Measurements from ENCODE around the gene INPP5D. TPM values are rescaled to one million over a fixed set of nuclear protein-coding genes. Genes with fewer than 3 reads are reported as not detected.

Gene INPP5D
- 10 to 100 TPM; 26.6 to 40.6 (median 27.0) TPM for total RNA-seq

DNA sequence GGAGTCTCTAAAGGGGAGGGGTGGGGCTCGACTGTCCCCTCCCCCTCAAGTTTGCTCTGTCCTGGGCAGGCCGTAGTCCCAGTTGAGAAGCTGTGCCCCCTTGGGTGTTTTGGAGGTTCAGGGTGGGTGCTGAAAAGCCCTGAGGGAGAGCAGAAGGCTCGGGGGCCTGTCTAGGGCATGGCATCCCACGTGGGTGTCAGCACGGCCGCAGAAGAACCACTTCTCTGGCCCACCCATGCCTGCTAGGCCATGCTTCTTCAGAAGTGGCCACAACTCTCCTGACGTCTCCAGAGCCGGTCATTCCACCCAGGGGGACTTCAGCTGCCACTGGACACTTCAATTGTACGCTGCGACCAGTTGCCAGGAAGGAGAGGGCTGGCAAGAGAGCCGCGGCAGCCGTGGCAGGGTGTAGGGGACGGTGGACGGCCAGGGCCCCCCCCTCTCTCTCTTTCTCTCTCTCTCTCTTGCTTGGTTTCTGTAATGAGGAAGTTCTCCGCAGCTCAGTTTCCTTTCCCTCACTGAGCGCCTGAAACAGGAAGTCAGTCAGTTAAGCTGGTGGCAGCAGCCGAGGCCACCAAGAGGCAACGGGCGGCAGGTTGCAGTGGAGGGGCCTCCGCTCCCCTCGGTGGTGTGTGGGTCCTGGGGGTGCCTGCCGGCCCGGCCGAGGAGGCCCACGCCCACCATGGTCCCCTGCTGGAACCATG lies at the start of gene INPP5D:
Gene INPP5D, plus strand, starts transcription at position 546 of the 704 bp plus-strand sequence. Its CDS starts 137 bp downstream, at position 683.
- no peak for TF ChIP-seq CTCF (IDR thresholded peaks at IDR 0.05; ENCODE audit: low read depth)

DNA sequence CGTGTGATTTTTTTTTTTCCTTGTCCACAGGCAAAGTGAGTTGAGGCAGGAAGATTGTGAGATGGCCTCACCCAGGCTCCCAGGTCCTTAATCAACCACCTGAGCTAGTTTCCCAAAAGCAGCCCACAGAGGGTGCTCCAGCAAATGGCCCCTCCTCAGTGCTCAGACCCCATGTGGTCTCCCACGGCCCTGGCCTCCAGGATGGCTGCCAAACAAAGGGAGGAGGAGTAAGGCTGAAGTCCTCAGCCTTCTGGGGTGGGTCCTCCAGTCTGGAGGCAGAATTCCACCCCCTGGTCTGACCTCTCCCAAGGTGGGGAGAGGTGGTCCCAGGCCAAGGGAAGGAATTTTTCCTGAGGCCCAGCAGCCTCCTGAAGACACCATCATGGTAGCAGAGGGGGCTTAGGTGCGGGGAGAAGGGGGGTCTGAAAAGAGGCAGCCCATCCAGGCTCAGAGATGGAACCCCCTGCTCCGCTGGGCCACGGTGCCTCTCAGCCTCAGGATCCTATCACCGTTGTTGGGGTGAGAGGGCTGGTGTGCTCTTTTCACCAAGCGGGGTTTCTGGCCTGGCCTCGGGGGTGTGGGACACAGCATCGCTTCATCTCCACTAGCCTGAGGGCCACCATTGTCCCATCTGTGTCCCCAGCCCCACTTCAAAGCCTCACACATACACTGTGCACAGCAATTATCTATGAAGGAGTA lies 49.4 kb upstream of the INPP5D start:
- no peak for TF ChIP-seq CTCF (IDR thresholded peaks at IDR 0.05; ENCODE audit: low read depth)

- TF ChIP-seq CTCF (IDR thresholded peaks at IDR 0.05; ENCODE audit: low read depth), result no peak
Observed at GRCh38 chr2:233011268-233011650, 48.9 kb upstream of the INPP5D start.

GRCh38 chr2:233011702-233012131 lies 48.4 kb upstream of the INPP5D start:
- TF ChIP-seq CTCF (IDR thresholded peaks at IDR 0.05; ENCODE audit: low read depth), result no peak

DNA sequence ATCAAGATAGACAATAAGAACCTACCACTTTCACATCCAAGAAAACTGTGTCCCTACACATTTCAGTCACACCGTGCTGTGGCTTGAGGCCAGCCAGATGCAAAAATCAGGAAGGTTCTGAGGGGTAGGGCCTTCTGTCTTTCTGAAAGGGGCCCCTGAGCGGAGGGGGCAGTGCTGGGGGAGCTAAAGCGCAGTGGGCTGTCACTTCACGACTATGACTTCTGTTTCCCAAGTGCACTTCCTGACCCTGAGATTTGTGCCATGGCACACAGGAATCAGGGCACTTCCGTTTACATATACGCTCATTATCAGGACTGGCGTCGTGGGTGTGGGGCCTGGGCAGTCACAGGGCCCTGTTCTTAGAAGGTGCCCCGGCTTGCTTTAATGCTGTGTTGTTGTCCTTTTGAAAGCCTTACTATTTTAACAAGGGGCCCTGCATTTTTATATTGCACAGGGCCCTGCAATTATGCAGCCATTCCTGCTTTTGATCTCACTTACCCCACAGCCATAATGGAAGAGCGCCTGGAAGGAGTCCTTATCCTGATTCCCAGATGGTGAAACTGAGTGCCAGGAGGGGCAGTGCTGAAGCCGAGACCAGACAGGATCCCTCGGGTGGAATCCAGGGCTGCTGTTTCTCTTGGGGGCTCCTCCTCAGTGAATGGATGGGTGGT lies 47.7 kb upstream of the INPP5D start:
- TF ChIP-seq CTCF (IDR thresholded peaks at IDR 0.05; ENCODE audit: low read depth), result no peak

GRCh38 chr2:233013027-233013461 lies 47.1 kb upstream of the INPP5D start, which contains the start of gene NGEF:
NGEF (minus strand) TSS chr2:233013256; CDS start chr2:232974890, 38,366 bp downstream.
- TF ChIP-seq CTCF (IDR thresholded peaks at IDR 0.05; ENCODE audit: low read depth), result no peak

- TF ChIP-seq CTCF (IDR thresholded peaks at IDR 0.05; ENCODE audit: low read depth), result no peak
Observed at GRCh38 chr2:233013650-233014049, 46.5 kb upstream of the INPP5D start.
